GM20000 (cell line): ENCODE results near the gene MON2.

Source experiments
- DNase-seq: peaks from one replicate; pipeline ENCODE4 v3.0.0; 2012; ENCODE audit warnings: low spot score
- CTCF ChIP-seq: IDR thresholded peaks from 2 replicates; pipeline ENCODE4 v1.5.1; 2012; ENCODE audit warnings: mild to moderate bottlenecking, control low read depth; ENCODE audit errors: extremely low read depth, missing control alignments

The MON2 gene

GRCh38 chr12:62584619-62585018 lies 118.0 kb downstream of the MON2 start:
- no peak for TF ChIP-seq CTCF
- DNase-seq = no peak

- DNase-seq = no peak
- TF ChIP-seq CTCF = no peak
These were observed 120.2 kb downstream of the MON2 start for GRCh38 chr12:62586850-62587249.

GRCh38 chr12:62588916-62589315 lies 122.3 kb downstream of the MON2 start:
- no peak for TF ChIP-seq CTCF
- DNase-seq = no peak

GRCh38 chr12:62597253-62597652 lies 130.6 kb downstream of the MON2 start:
- DNase-seq = no peak

GRCh38 chr12:62598846-62599245 lies 132.2 kb downstream of the MON2 start:
- no peak for TF ChIP-seq CTCF

More at GRCh38 chr12:62597253-62597652, 130.6 kb downstream of the MON2 start:
- TF ChIP-seq CTCF = no peak

GRCh38 chr12:62599854-62600437 lies 133.3 kb downstream of the MON2 start:
- TF ChIP-seq CTCF = no peak
- no peak for DNase-seq

More at GRCh38 chr12:62598846-62599245, 132.2 kb downstream of the MON2 start:
- no peak for DNase-seq

- DNase-seq = no peak
- no peak for TF ChIP-seq CTCF
These were observed 135.1 kb downstream of the MON2 start for GRCh38 chr12:62601765-62602164.
